Lower leg skin (tissue), 4 donors: ENCODE data around the gene RCE1. TPM values are rescaled to one million over a fixed set of nuclear protein-coding genes. Genes with fewer than 3 reads are reported as not detected.

Experiments
- DNase-seq, 2 donors: peaks; one replicate each; pipeline ENCODE4 v3.0.0-alpha.2; 2019; ENCODE audit warnings: low spot score in 2 of 2
- H3K4me3 ChIP-seq: fragments of 200-600 bp; sonication (generic); 2 replicates; pipeline ENCODE4 v1.5.1; 2017; ENCODE audit warnings: mild to moderate bottlenecking, low read depth; ENCODE audit not compliant: poor library complexity, severe bottlenecking
- POLR2A ChIP-seq, 2 donors: fragments of 450-650 bp; IDR thresholded peaks; one replicate each; pipeline ENCODE4 v1.6.1; 2016 to 2017; ENCODE audit warnings: antibody characterized with exemption in 2 of 2, mild to moderate bottlenecking in 1 of 2, moderate library complexity in 1 of 2
- WGBS, 2 donors: methylation state at CpG; one replicate each; pipeline ENCODE4 v1.1.5; 2018; 5-methylcytosine and 5-hydroxymethylcytosine counted together
- intact Hi-C: fragments of 100-400 bp; cut with DNase I; formaldehyde crosslinking; loops from one replicate; pipeline ENCODE4 v1.15.0; 2023; ENCODE audit warnings: low total_unique reads
- total RNA-seq, 4 donors: library from RNA; depleted of rRNA; stranded (reverse); fragments of >200 nt; gene quantifications; one replicate each; pipeline ENCODE4 v1.1.0, GENCODE V29; 2016
- TF ChIP-seq, protein P1 (sequence below), 3 donors: fragments of 450-650 bp; IDR thresholded peaks; one replicate each; pipeline ENCODE4 v1.5.1; 2016; ENCODE audit warnings: antibody characterized with exemption in 3 of 3, mild to moderate bottlenecking in 3 of 3, moderate library complexity in 2 of 3

Gene RCE1
- total RNA-seq, 4 donors from 2014 or later: 23.8 to 32.8 (median 29.7) TPM

DNA sequence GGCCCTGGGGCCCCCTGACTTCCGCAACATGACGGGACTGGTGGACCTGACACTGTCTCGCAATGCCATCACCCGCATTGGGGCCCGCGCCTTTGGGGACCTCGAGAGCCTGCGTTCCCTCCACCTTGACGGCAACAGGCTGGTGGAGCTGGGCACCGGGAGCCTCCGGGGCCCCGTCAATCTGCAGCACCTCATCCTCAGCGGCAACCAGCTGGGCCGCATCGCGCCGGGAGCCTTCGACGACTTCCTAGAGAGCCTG is 14.6 kb downstream of the RCE1 start:
- no peak for TF ChIP-seq POLR2A (IDR thresholded peaks at IDR 0.05)
- TF ChIP-seq, protein P1, sequence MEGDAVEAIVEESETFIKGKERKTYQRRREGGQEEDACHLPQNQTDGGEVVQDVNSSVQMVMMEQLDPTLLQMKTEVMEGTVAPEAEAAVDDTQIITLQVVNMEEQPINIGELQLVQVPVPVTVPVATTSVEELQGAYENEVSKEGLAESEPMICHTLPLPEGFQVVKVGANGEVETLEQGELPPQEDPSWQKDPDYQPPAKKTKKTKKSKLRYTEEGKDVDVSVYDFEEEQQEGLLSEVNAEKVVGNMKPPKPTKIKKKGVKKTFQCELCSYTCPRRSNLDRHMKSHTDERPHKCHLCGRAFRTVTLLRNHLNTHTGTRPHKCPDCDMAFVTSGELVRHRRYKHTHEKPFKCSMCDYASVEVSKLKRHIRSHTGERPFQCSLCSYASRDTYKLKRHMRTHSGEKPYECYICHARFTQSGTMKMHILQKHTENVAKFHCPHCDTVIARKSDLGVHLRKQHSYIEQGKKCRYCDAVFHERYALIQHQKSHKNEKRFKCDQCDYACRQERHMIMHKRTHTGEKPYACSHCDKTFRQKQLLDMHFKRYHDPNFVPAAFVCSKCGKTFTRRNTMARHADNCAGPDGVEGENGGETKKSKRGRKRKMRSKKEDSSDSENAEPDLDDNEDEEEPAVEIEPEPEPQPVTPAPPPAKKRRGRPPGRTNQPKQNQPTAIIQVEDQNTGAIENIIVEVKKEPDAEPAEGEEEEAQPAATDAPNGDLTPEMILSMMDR (IDR thresholded peaks at IDR 0.05): no peak
- 97 to 100% methylated on average over 1 to 19 of the region's 19 CpGs for WGBS, 2 donors

DNA sequence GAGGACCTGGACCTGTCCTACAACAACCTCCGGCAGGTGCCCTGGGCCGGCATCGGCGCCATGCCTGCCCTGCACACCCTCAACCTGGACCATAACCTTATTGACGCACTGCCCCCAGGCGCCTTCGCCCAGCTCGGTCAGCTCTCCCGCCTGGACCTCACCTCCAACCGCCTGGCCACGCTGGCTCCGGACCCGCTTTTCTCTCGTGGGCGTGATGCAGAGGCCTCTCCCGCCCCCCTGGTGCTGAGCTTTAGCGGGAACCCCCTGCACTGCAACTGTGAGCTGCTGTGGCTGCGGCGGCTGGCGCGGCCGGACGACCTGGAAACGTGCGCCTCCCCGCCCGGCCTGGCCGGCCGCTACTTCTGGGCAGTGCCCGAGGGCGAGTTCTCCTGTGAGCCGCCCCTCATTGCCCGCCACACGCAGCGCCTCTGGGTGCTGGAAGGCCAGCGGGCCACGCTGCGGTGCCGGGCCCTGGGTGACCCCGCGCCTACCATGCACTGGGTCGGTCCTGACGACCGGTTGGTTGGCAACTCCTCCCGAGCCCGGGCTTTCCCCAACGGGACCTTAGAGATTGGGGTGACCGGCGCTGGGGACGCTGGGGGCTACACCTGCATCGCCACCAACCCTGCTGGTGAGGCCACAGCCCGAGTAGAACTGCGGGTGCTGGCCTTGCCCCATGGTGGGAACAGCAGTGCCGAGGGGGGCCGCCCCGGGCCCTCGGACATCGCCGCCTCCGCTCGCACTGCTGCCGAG is 15.1 kb downstream of the RCE1 start:
- no peak overlapping the region for H3K4me3 ChIP-seq
- no peak for DNase-seq
- intact Hi-C loops: no loop called here
- TF ChIP-seq POLR2A (IDR thresholded peaks at IDR 0.05): no peak
- TF ChIP-seq, protein P1 (IDR thresholded peaks at IDR 0.05): no peak
- WGBS, 2 donors: 91 to 94% methylated on average over 54 to 60 of the region's 62 CpGs

More for the DNA sequence above, 14.6 kb downstream of the RCE1 start:
- H3K4me3 ChIP-seq: no peak overlapping the region
- intact Hi-C loops: no loop called here
- no peak for DNase-seq

DNA sequence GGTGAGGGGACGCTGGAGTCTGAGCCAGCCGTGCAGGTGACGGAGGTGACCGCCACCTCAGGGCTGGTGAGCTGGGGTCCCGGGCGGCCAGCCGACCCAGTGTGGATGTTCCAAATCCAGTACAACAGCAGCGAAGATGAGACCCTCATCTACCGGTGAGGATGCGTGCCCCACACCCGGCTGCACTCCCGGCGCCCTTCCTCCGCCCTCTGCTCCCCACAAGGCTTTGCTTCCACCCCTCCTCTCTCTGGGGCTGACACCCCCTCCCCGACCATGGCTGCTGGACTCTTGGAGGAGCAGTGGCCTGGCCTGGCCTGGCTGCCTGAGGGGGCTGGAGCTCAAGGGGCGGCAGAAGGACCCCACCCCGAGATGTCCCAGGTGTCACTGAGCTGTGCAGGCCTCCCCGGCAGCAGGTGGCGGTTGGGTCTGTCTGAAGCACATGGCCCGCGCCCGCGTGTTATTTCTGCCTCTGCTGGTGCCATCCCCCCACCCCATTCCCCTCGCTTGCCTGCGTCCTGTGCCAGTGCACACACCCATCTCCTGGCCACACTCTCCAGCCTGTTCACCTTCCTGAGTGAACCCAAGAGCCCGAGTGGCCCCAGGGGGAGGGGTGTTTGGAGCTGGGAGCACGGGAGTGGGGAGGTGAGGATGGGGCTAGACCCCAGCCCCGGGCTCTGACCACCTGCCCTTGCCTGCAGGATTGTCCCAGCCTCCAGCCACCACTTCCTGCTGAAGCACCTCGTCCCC is 15.9 kb downstream of the RCE1 start:
- no peak for TF ChIP-seq POLR2A (IDR thresholded peaks at IDR 0.05)
- TF ChIP-seq, protein P1 (IDR thresholded peaks at IDR 0.05): no peak
- 87% methylated on average over 21 to 29 of the region's 29 CpGs for WGBS, 2 donors
- no peak overlapping the region for H3K4me3 ChIP-seq
- no peak for DNase-seq
- intact Hi-C loops: no loop called here

DNA sequence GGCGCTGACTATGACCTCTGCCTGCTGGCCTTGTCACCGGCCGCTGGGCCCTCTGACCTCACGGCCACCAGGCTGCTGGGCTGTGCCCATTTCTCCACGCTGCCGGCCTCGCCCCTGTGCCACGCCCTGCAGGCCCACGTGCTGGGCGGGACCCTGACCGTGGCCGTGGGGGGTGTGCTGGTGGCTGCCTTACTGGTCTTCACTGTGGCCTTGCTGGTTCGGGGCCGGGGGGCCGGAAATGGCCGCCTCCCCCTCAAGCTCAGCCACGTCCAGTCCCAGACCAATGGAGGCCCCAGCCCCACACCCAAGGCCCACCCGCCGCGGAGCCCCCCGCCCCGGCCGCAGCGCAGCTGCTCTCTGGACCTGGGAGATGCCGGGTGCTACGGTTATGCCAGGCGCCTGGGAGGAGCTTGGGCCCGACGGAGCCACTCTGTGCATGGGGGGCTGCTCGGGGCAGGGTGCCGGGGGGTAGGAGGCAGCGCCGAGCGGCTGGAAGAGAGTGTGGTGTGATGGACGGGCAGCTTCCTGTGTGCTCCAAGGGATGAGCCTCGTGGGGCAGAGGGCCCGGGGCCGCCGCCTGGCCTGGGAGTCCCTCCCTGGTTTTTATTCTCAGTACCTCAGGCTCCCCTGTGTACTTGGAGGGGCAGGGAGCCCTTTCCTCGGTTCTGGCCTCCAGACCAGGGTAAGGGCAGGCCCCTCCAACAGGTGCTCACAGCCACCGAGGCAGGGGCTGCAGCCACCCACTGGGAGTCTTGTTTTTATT is 16.6 kb downstream of the RCE1 start:
- WGBS, 2 donors: 81 to 85% methylated on average over 32 to 35 of the region's 41 CpGs
- DNase-seq: no peak
- intact Hi-C loops: no loop called here
- TF ChIP-seq, protein P1 (IDR thresholded peaks at IDR 0.05): no peak
- no peak overlapping the region for H3K4me3 ChIP-seq

DNA sequence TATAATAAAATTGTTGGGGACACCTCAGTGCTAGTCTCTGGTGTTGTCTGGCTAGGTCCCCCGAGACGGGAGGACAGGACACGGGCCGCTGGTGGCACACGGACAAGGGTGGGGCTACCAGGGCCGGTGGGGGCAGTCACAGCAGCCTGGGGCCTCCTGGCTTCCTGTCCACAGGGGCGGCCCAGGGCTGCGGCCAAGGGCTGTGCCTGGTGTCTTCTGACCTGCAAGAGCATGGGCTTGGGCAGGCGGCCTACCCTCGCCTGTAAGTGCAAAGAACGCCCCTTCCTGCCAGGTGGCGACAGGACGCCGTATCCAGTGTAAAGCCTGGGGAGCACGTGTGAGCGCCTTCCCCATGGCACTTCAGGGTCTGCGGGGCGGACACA is 17.2 kb downstream of the RCE1 start:
- no peak overlapping the region for H3K4me3 ChIP-seq
- intact Hi-C loops: no loop called here
- TF ChIP-seq POLR2A (IDR thresholded peaks at IDR 0.05): no peak
- TF ChIP-seq, protein P1 (IDR thresholded peaks at IDR 0.05): no peak
- 81 to 84% methylated on average over 10 to 18 of the region's 18 CpGs for WGBS, 2 donors
- DNase-seq: no peak
